HG02610 (cell line): Measurements from ENCODE around the gene RUVBL2.
"Not testable (repeated sequence)": the region's sequence is repeated elsewhere in the genome, so short reads cannot be mapped to it uniquely, and the experiment has no call there.

Experiments used
- ATAC-seq: cut with Tn5 transposase; IDR thresholded peaks from one replicate; pipeline ENCODE4 v1.9.1; 2021; ENCODE audit warnings: mild to moderate bottlenecking, moderate library complexity; ENCODE audit not compliant: unreplicated experiment

Gene RUVBL2

GRCh38 chr19:49017041-49017665 lies 23.5 kb downstream of the RUVBL2 start, which contains the start of gene LHB:
Gene LHB, minus strand, starts transcription at chr19:49017091. Its CDS starts 10 bp downstream, at chr19:49017081.
- no peak for ATAC-seq

- no peak for ATAC-seq
Observed at GRCh38 chr19:49017666-49018351, 24.1 kb downstream of the RUVBL2 start.

GRCh38 chr19:49018388-49019241 lies 24.9 kb downstream of the RUVBL2 start:
- not testable (repeated sequence) for ATAC-seq

GRCh38 chr19:49019242-49019932 lies 25.7 kb downstream of the RUVBL2 start:
- no peak for ATAC-seq

DNA sequence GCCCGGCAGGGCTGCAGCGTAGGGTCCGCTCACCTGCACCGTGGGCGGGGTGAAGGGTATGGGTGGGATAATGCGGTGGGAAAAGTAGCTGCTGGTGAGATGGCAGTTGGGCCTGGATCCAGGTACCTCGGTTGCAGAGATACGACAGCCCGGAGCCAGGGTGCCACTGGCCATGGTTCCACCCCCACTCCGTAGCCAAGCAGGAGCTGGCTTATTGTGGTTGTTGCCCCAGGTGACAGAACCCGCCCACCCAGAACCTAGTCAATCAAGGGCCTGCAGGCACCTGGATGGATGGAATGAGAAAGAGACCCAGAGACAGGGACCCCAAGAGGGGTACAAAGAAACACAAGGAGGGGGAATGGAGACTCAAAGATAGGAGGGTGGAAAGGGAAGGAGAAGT lies 26.7 kb downstream of the RUVBL2 start:
- ATAC-seq, result no peak

DNA sequence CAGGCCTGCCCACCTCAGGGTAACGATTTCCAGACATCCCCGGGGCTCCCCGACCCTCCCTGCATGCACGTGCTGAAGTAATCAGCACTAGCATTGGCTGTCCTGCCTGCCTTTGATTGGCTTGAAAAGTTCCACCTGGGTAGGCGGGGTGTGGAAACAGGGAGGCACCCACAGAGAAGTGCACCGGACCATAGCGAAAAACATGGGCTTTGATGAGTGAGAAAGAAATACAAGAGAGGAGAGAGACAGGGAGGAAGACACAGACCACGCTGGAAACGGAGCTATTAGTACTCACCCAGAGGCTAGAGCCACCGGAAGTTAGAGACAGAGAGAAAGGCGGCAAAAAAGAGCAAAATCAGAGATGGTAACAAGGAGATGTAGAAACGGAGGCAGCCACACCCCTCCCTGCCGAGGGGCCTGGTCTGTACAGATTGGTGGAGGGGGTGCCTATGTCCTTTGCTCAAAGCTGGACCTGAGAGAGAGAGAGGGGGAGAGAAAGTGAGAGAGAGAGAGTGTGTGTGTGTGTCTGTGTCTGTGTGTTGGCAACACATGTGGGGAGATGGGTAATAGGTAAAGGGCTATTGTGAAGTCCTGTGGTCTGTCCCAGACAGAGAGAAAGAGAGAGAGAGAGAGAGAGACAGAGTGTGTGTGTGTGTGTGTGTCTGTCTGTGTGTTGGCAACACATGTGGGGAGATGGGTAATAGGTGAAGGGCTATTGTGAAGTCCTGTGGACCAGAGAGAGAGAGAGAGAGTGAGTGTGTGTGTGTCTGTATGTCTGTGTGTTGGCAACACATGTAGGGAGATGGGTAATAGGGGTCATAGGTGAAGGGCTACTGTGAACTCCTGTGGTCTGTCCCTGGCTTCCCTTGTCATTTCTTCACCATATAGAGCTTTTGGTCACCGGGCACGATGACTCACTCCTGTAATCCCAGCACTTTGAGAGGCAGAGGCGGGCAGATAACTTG lies 27.5 kb downstream of the RUVBL2 start:
- ATAC-seq, result no peak

GRCh38 chr19:49022116-49022515 lies 28.4 kb downstream of the RUVBL2 start:
- ATAC-seq, result no peak

- ATAC-seq, result not testable (repeated sequence)
Observed at GRCh38 chr19:49024233-49024632, 30.5 kb downstream of the RUVBL2 start, which contains the start of gene CGB3. Gene CGB3, minus strand, starts transcription at chr19:49024333. Its CDS starts 362 bp downstream, at chr19:49023971.

DNA sequence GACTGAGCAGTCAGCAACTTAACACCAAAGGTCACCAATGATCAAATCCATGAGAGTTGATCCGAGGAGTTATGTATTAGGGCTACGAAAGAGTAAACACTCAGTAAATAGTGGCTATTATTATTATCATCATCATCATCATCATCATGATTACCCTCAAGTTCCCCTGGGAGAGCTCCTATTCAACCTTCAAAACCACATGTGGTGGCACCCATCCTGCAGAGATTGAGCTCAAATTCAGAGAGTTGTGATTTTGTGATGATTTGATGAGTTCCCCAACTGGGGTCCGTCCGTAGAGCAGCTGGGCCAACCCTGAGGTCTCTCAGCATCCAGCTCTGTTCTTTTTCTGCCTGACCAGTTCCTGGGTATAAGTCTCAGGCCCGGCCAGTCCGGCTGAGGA lies 31.4 kb downstream of the RUVBL2 start:
- ATAC-seq, result not testable (repeated sequence)

DNA sequence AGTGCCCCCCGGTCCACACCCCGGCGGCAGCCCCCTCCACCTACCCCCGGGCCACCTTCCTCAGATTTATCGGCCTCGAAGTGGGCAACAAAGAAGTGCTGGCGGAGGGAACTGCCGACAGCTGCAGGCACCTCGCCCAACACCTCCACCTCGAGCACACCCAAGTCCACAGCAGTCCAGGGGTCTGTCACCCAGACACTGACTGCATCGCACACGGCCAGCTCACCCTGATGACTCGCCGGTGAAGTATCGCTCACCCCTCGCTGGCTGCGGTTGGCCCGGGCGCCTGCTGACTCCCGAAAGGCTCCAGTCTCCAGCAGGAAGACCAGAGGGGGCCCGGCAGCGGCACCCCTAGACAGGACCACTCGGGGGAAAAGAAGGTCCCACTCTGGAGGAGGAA lies 31.9 kb downstream of the RUVBL2 start:
- ATAC-seq, result not testable (repeated sequence)

DNA sequence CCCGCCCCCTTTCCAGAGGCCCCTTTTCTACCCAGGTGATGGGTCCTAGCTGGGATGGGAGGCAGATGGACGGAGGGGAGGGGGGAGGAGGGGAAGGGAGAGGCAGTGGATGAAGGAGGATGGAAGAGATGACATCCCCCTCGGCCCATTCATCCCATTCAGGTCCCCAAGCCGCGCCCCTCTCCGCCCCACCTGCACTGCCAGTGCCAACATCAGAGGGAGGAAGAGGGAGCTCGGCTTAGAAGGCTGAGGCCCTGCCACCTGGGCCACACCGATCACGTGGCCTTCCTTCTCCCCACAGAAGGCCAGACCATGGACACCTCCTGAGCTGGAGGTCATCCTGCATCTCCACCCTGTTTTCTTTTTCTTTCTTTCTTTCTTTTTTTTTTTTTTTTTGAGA lies 35.0 kb downstream of the RUVBL2 start:
- not testable (repeated sequence) for ATAC-seq

- ATAC-seq, result not testable (repeated sequence)
Observed at GRCh38 chr19:49029749-49030148, 36.1 kb downstream of the RUVBL2 start.

- ATAC-seq, result not testable (repeated sequence)
Observed at GRCh38 chr19:49030323-49030722, 36.6 kb downstream of the RUVBL2 start.

- ATAC-seq, result not testable (repeated sequence)
Observed at GRCh38 chr19:49031642-49032301, 38.1 kb downstream of the RUVBL2 start, which contains the start of gene CGB2. Gene CGB2, plus strand, starts transcription at chr19:49031890. Its CDS starts 206 bp downstream, at chr19:49032096.

DNA sequence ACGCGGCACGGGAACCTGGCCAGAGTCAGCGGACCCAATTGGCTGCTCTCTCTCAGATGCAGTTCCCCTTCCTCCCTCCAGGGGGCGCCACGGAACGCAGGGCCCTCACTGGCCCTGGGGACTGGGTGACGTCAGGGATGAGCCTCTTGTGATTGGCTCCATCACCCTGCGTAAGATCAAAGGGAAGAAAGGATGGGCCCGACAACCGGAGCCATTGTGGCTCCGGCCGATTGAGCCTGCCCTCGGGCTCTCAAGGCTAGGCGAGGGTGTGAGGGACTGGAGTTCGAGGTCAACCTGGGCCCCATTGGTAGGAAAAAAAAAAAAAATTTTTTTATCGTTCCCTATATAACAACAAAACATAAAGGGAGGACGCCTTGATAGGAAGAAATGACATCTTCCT lies 43.1 kb downstream of the RUVBL2 start, which contains the start of gene CGB1:
Gene CGB1, minus strand, starts transcription at position 81 of the 400 bp plus-strand sequence. CDS start 184 bp downstream, outside the sequence.
- not testable (repeated sequence) for ATAC-seq

- not testable (repeated sequence) for ATAC-seq
Observed at GRCh38 chr19:49038111-49038510, 44.4 kb downstream of the RUVBL2 start.

GRCh38 chr19:49038557-49039276 lies 45.0 kb downstream of the RUVBL2 start:
- not testable (repeated sequence) for ATAC-seq

GRCh38 chr19:49039736-49040135 lies 46.0 kb downstream of the RUVBL2 start:
- not testable (repeated sequence) for ATAC-seq
